Kidney epithelial cell (primary cell): ENCODE results near the gene MYZAP. TPM values are rescaled to one million over a fixed set of nuclear protein-coding genes. Genes with fewer than 3 reads are reported as not detected.

Source experiments
- DNase-seq: peaks from one replicate; pipeline ENCODE4 v3.0.0-alpha.2; 2010; ENCODE audit warnings: low read depth
- H3K27me3 ChIP-seq: 2 replicates; pipeline ENCODE4 v1.6.0; 2011; ENCODE audit warnings: low read length; ENCODE audit not compliant: control insufficient read depth, insufficient read depth
- H3K36me3 ChIP-seq: 2 replicates; pipeline ENCODE4 v1.5.1; 2011; ENCODE audit warnings: low read length; ENCODE audit not compliant: control insufficient read depth, insufficient read depth
- H3K4me3 ChIP-seq: 2 replicates; pipeline ENCODE4 v1.5.1; 2011; ENCODE audit warnings: low read depth, mild to moderate bottlenecking, control low read depth, low read length
- CTCF ChIP-seq: IDR thresholded peaks from 2 replicates; pipeline ENCODE4 v1.5.1; 2011; ENCODE audit warnings: mild to moderate bottlenecking, moderate library complexity, low read length, control low read depth, inconsistent platforms; ENCODE audit not compliant: insufficient read depth, poor library complexity, severe bottlenecking
- total RNA-seq: library from RNA; depleted of rRNA; stranded (reverse); fragments of >200 nt; gene quantifications from 2 replicates; pipeline ENCODE4 v1.2.3, GENCODE V29; 2015

MYZAP gene
- total RNA-seq, 1 donor from 2014 or later: 0.21 TPM

DNA sequence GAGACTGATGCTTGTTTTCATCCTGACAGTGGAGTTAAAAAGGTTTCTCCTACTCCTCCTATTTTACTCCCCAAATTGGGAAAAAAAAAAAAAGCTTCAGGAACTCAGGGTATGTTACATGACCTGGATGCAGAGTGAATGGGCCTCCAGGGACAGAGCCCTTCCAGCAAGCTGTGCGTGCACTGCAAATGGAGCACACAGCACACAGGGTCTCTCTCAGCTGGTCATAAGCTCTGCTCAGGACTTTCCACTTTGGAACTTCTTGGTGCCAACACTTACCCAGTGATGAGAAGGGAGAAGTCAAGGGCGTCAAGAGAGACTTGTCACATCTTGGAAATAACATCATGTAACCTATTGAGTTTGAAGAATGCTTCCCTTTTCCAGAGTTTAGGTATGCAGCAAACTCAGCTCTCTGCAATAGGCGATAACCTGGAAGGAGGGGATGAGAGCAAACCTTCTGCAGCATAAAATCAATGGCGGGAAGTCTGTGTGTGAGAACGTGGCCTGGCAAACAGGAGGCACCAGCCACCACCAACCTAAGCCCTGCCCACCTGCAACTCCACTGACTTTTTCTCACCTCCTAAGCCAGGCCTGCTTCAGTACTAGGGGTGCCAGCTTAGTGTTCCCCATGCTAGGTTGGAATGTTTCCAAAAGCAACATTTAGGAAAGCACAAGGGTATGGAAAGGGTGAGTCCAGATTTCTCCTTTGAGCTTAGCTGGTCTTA lies 39.8 kb downstream of the MYZAP start:
- DNase-seq: no peak
- no peak for TF ChIP-seq CTCF
- Histone ChIP-seq H3K4me3 (no peak overlapping the region), H3K27me3 (no peaks in the 10 kb centered on the region), H3K36me3 (no peaks in the 10 kb centered on the region)

DNA sequence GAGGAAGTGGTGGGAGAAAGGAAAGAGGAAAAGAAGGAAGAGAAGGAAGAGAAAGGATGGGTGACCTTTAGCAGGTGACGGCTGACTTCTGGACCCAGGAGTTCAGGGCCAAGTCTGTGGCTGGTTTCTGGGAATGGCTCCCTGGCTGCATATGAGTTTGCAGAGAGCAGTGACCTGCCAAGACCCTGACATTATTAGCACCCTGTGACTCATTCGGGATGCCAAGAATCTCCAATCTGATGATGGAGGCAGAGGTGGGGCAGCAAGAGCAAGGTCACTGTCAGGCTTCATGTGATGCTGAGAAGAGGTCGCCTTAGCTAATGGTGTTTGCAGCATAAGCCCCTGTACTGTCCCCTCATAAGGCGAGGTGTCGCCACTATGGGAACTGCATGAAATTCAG lies 42.6 kb downstream of the MYZAP start:
- H3K27me3 ChIP-seq: no peaks in the 10 kb centered on the region
- H3K4me3 ChIP-seq: no peak overlapping the region

GRCh38 chr15:57635300-57635909 lies 43.7 kb downstream of the MYZAP start:
- TF ChIP-seq CTCF: no peak
- Histone ChIP-seq H3K27me3 (no peaks in the 10 kb centered on the region), H3K36me3 (no peaks in the 10 kb centered on the region), H3K4me3 (no peak overlapping the region)
- no peak for DNase-seq

More for the DNA sequence above, 42.6 kb downstream of the MYZAP start:
- no peak for TF ChIP-seq CTCF
- no peak for DNase-seq
- no peaks in the 10 kb centered on the region for H3K36me3 ChIP-seq

- TF ChIP-seq CTCF: no peak
- no peak for DNase-seq
Observed at GRCh38 chr15:57637846-57638245, 46.1 kb downstream of the MYZAP start.

GRCh38 chr15:57639306-57639705 lies 47.6 kb downstream of the MYZAP start:
- no peak overlapping the region for H3K4me3 ChIP-seq
- H3K36me3 ChIP-seq: no peaks in the 10 kb centered on the region
- no peaks in the 10 kb centered on the region for H3K27me3 ChIP-seq
- no peak for DNase-seq
- TF ChIP-seq CTCF: no peak

More at GRCh38 chr15:57637846-57638245, 46.1 kb downstream of the MYZAP start:
- no peaks in the 10 kb centered on the region for H3K27me3 ChIP-seq
- H3K4me3 ChIP-seq: no peak overlapping the region
- H3K36me3 ChIP-seq: no peaks in the 10 kb centered on the region
